Gastrocnemius medialis (tissue), 4 donors: ENCODE measurements around the gene HNRNPDL.

Experiments
- POLR2A ChIP-seq, 2 donors: fragments of 450-650 bp; IDR thresholded peaks; one replicate each; pipeline ENCODE4 v1.6.1; 2017; ENCODE audit warnings: antibody characterized with exemption in 2 of 2, mild to moderate bottlenecking in 2 of 2, moderate library complexity in 2 of 2
- TF ChIP-seq, protein P1 (sequence below), 5 experiments: fragments of 450-650 bp in 3 of 5; fragments of 200-600 bp in 2 of 5; sonication (generic) in 2 of 5; IDR thresholded peaks in 4 of 5; conservative IDR thresholded peaks in 1 of 5; 1 replicate in 4 of 5; 2 replicates in 1 of 5; pipeline ENCODE4 v1.5.1; 2016 to 2019; ENCODE audit warnings: antibody characterized with exemption in 5 of 5, mild to moderate bottlenecking in 3 of 5, moderate library complexity in 3 of 5

DNA sequence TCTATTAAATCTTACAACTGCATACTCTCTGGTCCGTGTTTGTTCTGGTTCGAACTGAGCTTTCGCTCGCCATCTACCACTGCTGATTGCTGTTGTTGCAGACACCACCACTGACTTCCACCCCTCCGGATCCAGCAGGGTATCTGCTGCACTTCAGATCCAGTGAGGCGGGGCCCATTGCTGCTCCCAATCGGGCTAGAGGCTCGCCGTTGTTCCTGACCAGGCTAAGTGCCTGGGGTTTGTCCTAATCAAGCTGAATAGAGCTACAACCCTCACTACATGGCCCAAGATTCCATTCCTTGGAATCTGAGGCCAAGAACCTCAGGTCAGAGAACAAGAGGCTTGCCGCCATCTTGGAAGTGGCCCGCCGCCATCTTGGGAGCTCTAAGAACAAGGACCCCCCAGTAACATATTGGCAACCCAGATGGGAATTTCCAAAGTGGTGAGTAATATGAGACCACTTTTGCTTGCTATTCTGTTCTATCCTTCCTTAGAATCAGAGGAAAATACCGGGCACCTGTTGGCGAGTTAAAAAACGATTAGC, 43.4 kb upstream of the HNRNPDL start:
- TF ChIP-seq, protein P1, sequence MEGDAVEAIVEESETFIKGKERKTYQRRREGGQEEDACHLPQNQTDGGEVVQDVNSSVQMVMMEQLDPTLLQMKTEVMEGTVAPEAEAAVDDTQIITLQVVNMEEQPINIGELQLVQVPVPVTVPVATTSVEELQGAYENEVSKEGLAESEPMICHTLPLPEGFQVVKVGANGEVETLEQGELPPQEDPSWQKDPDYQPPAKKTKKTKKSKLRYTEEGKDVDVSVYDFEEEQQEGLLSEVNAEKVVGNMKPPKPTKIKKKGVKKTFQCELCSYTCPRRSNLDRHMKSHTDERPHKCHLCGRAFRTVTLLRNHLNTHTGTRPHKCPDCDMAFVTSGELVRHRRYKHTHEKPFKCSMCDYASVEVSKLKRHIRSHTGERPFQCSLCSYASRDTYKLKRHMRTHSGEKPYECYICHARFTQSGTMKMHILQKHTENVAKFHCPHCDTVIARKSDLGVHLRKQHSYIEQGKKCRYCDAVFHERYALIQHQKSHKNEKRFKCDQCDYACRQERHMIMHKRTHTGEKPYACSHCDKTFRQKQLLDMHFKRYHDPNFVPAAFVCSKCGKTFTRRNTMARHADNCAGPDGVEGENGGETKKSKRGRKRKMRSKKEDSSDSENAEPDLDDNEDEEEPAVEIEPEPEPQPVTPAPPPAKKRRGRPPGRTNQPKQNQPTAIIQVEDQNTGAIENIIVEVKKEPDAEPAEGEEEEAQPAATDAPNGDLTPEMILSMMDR (IDR thresholded peaks at IDR 0.05 in 4 of 5, conservative IDR thresholded peaks at IDR 0.05 in 1 of 5), result no peak
- no peak for TF ChIP-seq POLR2A (IDR thresholded peaks at IDR 0.05)
